ENCODE results near the gene TAGLN2.
A peak's percentile ranks its signal among the peaks of the same experiment; 100 is the strongest.

The TAGLN2 gene

GRCh38 chr1:159928491-159929050, 3.3 kb upstream of the TAGLN2 start:
- H3K27ac ChIP-seq = no peak overlapping the region
- H3K27me3 ChIP-seq (ENCODE audit: control insufficient read depth, insufficient read depth, low read length) = no peaks in the 10 kb centered on the region
- H3K4me2 ChIP-seq (ENCODE audit: low read length) = no peak overlapping the region
- H3K79me2 ChIP-seq = no peaks in the 10 kb centered on the region
- no peak overlapping the region for H2AFZ ChIP-seq
- H3K36me3 ChIP-seq (ENCODE audit: control insufficient read depth, insufficient read depth, low read length) = no peaks in the 10 kb centered on the region
- H3K4me3 ChIP-seq (ENCODE audit: low read depth, low read length) = no peak overlapping the region
- no peak for TF ChIP-seq CTCF (IDR thresholded peaks at IDR 0.05)
- H3K9me3 ChIP-seq (ENCODE audit: control insufficient read depth, low read length) = no peaks in the 10 kb centered on the region
- H3K9ac ChIP-seq = no peak overlapping the region
- H3K4me1 ChIP-seq = peaks cover 8% of the 10 kb centered on the region

DNA sequence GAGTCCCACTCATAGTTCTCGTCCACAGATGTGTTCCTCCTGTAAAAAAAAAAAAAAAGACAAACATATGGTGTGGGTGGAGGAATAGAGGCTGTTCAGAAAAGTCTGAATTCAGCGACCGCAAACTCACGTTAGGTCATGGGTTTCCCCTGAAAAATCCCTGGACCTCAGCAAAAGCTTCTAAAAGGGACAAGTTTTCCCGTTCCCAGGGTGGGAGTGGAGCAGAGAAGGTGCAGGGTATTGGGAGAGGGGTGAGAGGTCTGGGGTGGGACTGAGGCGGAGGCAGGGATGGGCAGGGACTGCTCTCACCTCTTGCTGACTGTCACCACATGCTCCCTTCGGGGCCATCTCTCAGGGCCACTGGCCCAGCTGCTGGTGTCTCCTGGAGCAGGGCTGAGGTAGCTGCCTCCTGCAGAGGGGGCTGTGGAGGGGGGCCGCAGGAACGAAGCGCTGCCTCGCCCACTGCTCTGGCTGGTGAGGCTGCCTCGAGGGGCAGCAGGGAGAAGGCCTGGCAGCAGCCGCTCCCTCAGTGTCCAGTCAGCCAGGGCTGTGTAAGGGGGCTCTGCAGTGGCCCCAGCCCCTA, 2.6 kb upstream of the TAGLN2 start:
- Histone ChIP-seq H3K9ac (no peak overlapping the region), H2AFZ (no peak overlapping the region), H3K4me2 (ENCODE audit: low read length) (no peak overlapping the region), H3K27ac (no peak overlapping the region), H3K4me1 (peaks cover 11% of the 10 kb centered on the region), H3K36me3 (ENCODE audit: control insufficient read depth, insufficient read depth, low read length) (no peaks in the 10 kb centered on the region), H3K27me3 (ENCODE audit: control insufficient read depth, insufficient read depth, low read length) (no peaks in the 10 kb centered on the region), H3K79me2 (no peaks in the 10 kb centered on the region), H3K4me3 (ENCODE audit: low read depth, low read length) (no peak overlapping the region), H3K9me3 (ENCODE audit: control insufficient read depth, low read length) (no peaks in the 10 kb centered on the region)
- no peak for TF ChIP-seq CTCF (IDR thresholded peaks at IDR 0.05)

GRCh38 chr1:159927211-159927848, 2.0 kb upstream of the TAGLN2 start:
- Histone ChIP-seq H3K4me1 (peaks cover 13% of the 10 kb centered on the region), H3K36me3 (ENCODE audit: control insufficient read depth, insufficient read depth, low read length) (no peaks in the 10 kb centered on the region), H3K9ac (no peak overlapping the region), H3K27me3 (ENCODE audit: control insufficient read depth, insufficient read depth, low read length) (no peaks in the 10 kb centered on the region), H3K79me2 (no peaks in the 10 kb centered on the region), H3K4me3 (ENCODE audit: low read depth, low read length) (no peak overlapping the region), H3K4me2 (ENCODE audit: low read length) (no peak overlapping the region), H3K9me3 (ENCODE audit: control insufficient read depth, low read length) (no peaks in the 10 kb centered on the region), H2AFZ (no peak overlapping the region), H3K27ac (no peak overlapping the region)
- no peak for TF ChIP-seq CTCF (IDR thresholded peaks at IDR 0.05)

DNA sequence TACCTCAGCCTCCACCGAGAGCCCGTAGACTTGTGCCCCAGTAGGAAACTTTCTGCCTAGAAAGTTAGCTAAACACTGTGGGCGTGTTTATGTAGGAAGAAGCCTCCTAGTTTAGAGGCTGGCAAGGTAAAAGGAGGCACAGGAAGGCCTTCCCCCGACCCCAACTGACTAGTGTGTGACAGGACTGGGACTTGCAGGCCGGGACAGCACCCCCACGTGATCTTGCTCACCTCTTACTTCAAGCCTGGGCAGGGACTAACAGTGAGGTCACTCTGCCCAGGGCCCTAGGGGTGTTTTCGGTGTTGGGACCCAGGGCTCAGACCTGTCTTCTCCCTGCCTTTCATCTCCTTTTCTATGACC, 392 bp upstream of the TAGLN2 start:
- H3K9me3 ChIP-seq (ENCODE audit: control insufficient read depth, low read length) = no peaks in the 10 kb centered on the region
- H3K9ac ChIP-seq = peak overlapping the region; percentile 11
- peak overlapping the region; percentile 58 for H3K4me2 ChIP-seq (ENCODE audit: low read length)
- no peak for TF ChIP-seq CTCF (IDR thresholded peaks at IDR 0.05)
- no peaks in the 10 kb centered on the region for H3K27me3 ChIP-seq (ENCODE audit: control insufficient read depth, insufficient read depth, low read length)
- H3K4me3 ChIP-seq (ENCODE audit: low read depth, low read length) = peak overlapping the region; percentile 85
- H3K79me2 ChIP-seq = no peaks in the 10 kb centered on the region
- no peaks in the 10 kb centered on the region for H3K36me3 ChIP-seq (ENCODE audit: control insufficient read depth, insufficient read depth, low read length)
- H3K27ac ChIP-seq = peak overlapping the region; percentile 84
- H3K4me1 ChIP-seq = peaks cover 13% of the 10 kb centered on the region
- peak overlapping the region; percentile 80 for H2AFZ ChIP-seq

Data from parathyroid adenoma (tissue), 2 donors.